Endothelial cell (in vitro differentiated cells): ENCODE measurements around the gene RAB6B. TPM values are rescaled to one million over a fixed set of nuclear protein-coding genes. Genes with fewer than 3 reads are reported as not detected.

ENCODE experiments used
- DNase-seq: peaks from one replicate; pipeline ENCODE4 v3.0.0; 2021; ENCODE audit warnings: low spot score
- H3K27ac Mint-ChIP-seq: one replicate; pipeline ENCODE4 v1.8.0; 2021; ENCODE audit warnings: mixed read lengths, inconsistent platforms; ENCODE audit not compliant: unreplicated experiment
- H3K27me3 Mint-ChIP-seq: one replicate; pipeline ENCODE4 v1.8.0; 2021; ENCODE audit warnings: mild to moderate bottlenecking, moderate library complexity, mixed read lengths, inconsistent platforms; ENCODE audit not compliant: unreplicated experiment
- H3K36me3 Mint-ChIP-seq: one replicate; pipeline ENCODE4 v1.8.0; 2021; ENCODE audit warnings: mild to moderate bottlenecking, low read depth, mixed read lengths, inconsistent platforms; ENCODE audit not compliant: unreplicated experiment
- H3K4me1 Mint-ChIP-seq: one replicate; pipeline ENCODE4 v1.8.0; 2021; ENCODE audit warnings: mild to moderate bottlenecking, mixed read lengths, inconsistent platforms; ENCODE audit not compliant: unreplicated experiment
- H3K4me3 Mint-ChIP-seq: one replicate; pipeline ENCODE4 v1.8.0; 2021; ENCODE audit warnings: mild to moderate bottlenecking, mixed read lengths, inconsistent platforms; ENCODE audit not compliant: unreplicated experiment
- H3K9me3 Mint-ChIP-seq: one replicate; pipeline ENCODE4 v1.8.0; 2021; ENCODE audit warnings: mixed read lengths, inconsistent platforms; ENCODE audit not compliant: unreplicated experiment
- CTCF ChIP-seq: fragments of 200-600 bp; sonication (generic); IDR thresholded peaks from one replicate; pipeline ENCODE4 v1.5.0; 2021; ENCODE audit warnings: antibody characterized with exemption; ENCODE audit not compliant: unreplicated experiment
- total RNA-seq: library from RNA; stranded (reverse); fragmentation: NEBNext Ultra II Directional; extraction: Animal tissue kit (Norgen Biotek cat#: 25700); gene quantifications from one replicate; pipeline ENCODE4 v1.2.1, GENCODE V29; 2021; ENCODE audit not compliant: unreplicated experiment

The RAB6B gene
- total RNA-seq, 1 donor from 2014 or later = 3.9 TPM

- H3K4me1 Mint-ChIP-seq = peaks cover 3% of the 10 kb centered on the region
- H3K9me3 Mint-ChIP-seq = no peaks in the 10 kb centered on the region
- H3K27me3 Mint-ChIP-seq = peaks cover 12% of the 10 kb centered on the region
- no peak overlapping the region for H3K27ac Mint-ChIP-seq
- peak; percentile 28 for DNase-seq
- H3K4me3 Mint-ChIP-seq = no peak overlapping the region
- peak; percentile 47 for TF ChIP-seq CTCF
- no peaks in the 10 kb centered on the region for H3K36me3 Mint-ChIP-seq
Observed at GRCh38 chr3:133901083-133901482, 5.4 kb upstream of the RAB6B start.

- Mint-ChIP-seq H3K27ac (no peak overlapping the region), H3K4me3 (no peak overlapping the region), H3K4me1 (peaks cover 3% of the 10 kb centered on the region), H3K9me3 (no peaks in the 10 kb centered on the region), H3K36me3 (no peaks in the 10 kb centered on the region), H3K27me3 (peaks cover 12% of the 10 kb centered on the region)
- no peak for TF ChIP-seq CTCF
- no peak for DNase-seq
Observed at GRCh38 chr3:133899311-133899710, 3.6 kb upstream of the RAB6B start.

- TF ChIP-seq CTCF = no peak
- Mint-ChIP-seq H3K4me3 (no peak overlapping the region), H3K4me1 (peaks cover 3% of the 10 kb centered on the region), H3K27me3 (peaks cover 15% of the 10 kb centered on the region), H3K27ac (no peak overlapping the region), H3K9me3 (no peaks in the 10 kb centered on the region), H3K36me3 (no peaks in the 10 kb centered on the region)
- DNase-seq = no peak
Observed at GRCh38 chr3:133897547-133897946, 1.9 kb upstream of the RAB6B start.

GRCh38 chr3:133896002-133896761 is 500 bp upstream of the RAB6B start:
- H3K36me3 Mint-ChIP-seq = no peaks in the 10 kb centered on the region
- no peaks in the 10 kb centered on the region for H3K9me3 Mint-ChIP-seq
- peak overlapping the region; percentile 92 for H3K4me3 Mint-ChIP-seq
- no peak overlapping the region for H3K27ac Mint-ChIP-seq
- TF ChIP-seq CTCF = no peak
- peaks cover 3% of the 10 kb centered on the region for H3K4me1 Mint-ChIP-seq
- DNase-seq = peak; percentile 23
- H3K27me3 Mint-ChIP-seq = peaks cover 15% of the 10 kb centered on the region
